Endometrial microvascular endothelial cells (primary cell): ENCODE results near the gene CCNI. TPM values are rescaled to one million over a fixed set of nuclear protein-coding genes. Genes with fewer than 3 reads are reported as not detected.

ENCODE experiments used
- in situ Hi-C: cut with HindIII; loops from 2 replicates; pipeline ENCODE4 v1.10.0; 2017; ENCODE audit warnings: low sequenced_read_pairs, low pct_unique_long_range_greater_than_20kb; ENCODE audit errors: inconsistent ontology term
- total RNA-seq: library from RNA; depleted of rRNA; stranded (reverse); fragments of >200 nt; gene quantifications from one replicate; pipeline ENCODE4 v1.2.3, GENCODE V29; 2015; ENCODE audit errors: inconsistent ontology term

The CCNI gene
- total RNA-seq, 1 donor from 2014 or later = 127 TPM

- in situ Hi-C loops = no loop called here
Measured at GRCh38 chr4:77015390-77015789, 60.4 kb downstream of the CCNI start.

DNA sequence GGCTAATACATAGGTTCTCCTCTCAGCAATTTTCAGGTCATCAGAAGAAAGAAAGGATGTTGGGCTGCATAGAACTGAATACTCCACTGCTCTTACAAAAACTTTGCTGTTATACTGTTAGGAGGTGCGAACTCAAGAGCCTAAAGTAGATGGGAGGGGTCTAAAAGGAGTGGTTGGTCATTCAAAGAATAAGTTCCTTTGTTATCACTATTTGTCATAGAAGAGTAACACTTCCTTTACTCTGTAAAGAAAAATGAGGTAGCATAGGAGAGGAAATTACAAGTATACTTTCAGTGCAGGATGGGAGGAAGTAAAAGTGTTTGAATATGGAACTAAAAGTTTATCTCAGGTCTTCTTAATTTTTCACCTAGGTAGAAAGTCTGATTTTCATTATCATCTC lies 61.5 kb downstream of the CCNI start:
- in situ Hi-C loops = no loop called here

- in situ Hi-C loops = no loop called here
Measured at GRCh38 chr4:77012726-77013125, 63.1 kb downstream of the CCNI start.

DNA sequence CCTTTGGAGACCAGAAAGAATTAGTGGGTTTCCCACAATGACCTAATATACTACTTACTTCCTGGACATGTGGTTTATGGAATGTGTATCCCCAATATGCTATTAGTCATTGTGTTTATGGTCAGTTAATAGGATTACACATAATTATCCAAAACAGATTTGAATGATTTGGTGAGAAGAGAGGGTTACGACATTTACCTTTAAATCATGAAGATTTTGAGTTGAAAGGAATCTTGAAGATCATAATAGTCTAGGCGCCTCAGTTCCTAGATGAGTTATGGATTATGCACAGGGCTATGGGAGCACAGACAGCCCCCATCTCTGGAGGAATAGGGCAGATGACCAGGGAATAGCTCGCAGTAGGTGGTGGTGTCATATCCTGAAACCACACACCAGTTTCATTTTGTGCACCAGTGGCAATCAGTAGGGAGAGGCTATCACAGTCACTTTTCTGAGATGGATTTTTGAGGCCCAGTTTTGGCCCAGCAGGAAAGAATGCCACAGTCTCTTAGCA lies 64.9 kb downstream of the CCNI start:
- in situ Hi-C loops = no loop called here

- in situ Hi-C loops = no loop called here
Measured at GRCh38 chr4:77009511-77010115, 66.2 kb downstream of the CCNI start.

- in situ Hi-C loops = no loop called here
Measured at GRCh38 chr4:77007358-77008230, 68.2 kb downstream of the CCNI start.

DNA sequence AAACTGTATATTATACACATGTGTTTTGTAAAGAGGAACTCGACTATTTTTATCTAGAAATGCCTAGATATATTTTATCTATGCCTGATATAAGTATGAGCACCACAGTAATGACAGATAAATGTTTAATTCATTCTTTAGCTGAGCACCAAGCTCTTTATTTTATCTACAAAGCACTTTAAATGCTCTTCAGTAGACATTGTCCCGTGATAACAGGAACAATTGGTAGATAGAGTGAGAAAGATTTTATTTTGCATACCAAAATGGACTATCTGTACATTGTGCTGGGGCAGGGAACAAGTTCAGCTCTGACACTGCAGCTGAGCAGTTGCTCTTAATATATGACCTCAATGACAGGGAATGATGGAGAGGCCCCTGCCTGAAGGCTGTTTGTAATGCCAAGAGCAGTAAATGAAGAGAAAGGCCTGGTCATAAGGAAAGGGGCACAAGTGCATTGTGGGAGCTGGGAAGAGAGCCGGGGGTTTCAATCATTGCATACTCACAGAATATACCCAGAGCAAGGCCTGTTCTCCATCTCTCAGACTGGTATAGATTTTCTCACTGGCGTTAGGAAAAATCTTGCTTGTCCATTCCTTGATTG lies 68.9 kb downstream of the CCNI start:
- in situ Hi-C loops = no loop called here

GRCh38 chr4:77003400-77003799 lies 72.4 kb downstream of the CCNI start:
- in situ Hi-C loops = no loop called here

- in situ Hi-C loops = no loop called here
Measured at GRCh38 chr4:77002321-77003107, 73.3 kb downstream of the CCNI start.

DNA sequence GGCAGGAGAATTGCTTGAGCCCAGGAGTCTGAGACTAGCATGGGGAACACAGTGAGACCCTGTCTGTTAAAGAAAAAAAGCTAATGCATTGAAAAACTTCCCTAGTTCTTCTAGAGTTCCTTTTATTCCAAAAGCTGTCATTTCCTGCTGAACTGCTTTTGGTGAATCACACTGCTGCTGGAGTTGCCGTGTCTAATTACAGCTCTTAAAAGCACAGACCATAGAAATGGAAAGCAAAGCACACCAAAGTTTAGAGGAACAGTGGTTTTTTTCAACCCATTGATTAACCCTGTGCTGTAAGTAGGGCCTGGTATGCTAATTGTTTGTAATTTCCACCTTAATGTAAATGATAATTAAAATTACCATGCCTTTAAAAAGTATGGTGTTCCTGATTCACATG lies 73.9 kb downstream of the CCNI start:
- in situ Hi-C loops = no loop called here

GRCh38 chr4:76998251-76998901 lies 77.4 kb downstream of the CCNI start:
- in situ Hi-C loops = no loop called here

- in situ Hi-C loops = no loop called here
Measured at GRCh38 chr4:76997532-76997931, 78.3 kb downstream of the CCNI start.

Other genes with a start within 250 kb of the CCNI start
- gene SOWAHB, start 177.8 kb downstream of the CCNI start, total RNA-seq = not detected
- gene SEPTIN11, start 126.2 kb downstream of the CCNI start, total RNA-seq = 82.8 TPM
- gene CCNG2, start 81.2 kb upstream of the CCNI start, total RNA-seq = 8.5 TPM